HEK293 (cell line): ENCODE data around the gene IGFBP2.
A peak's percentile ranks its signal among the peaks of the same experiment; 100 is the strongest.

Source experiments
- CTCF ChIA-PET: fragments of 350-600 bp; formaldehyde crosslinking; extraction: SDS; loops from one replicate; lab custom pipeline; 2021; ENCODE audit warnings: antibody characterized with exemption; lab: Yijun Ruan, JAX
- POLR2A ChIA-PET: fragments of 300-600 bp; formaldehyde crosslinking; extraction: SDS; loops from one replicate; lab custom pipeline; 2020; ENCODE audit warnings: antibody characterized with exemption, inconsistent platforms; lab: Yijun Ruan, JAX
- H3K27ac ChIP-seq: fragments of 200-500 bp; sonication (Bioruptor generic); 2 replicates; pipeline ENCODE4 v1.5.1; 2014; ENCODE audit warnings: low read depth, low read length, control low read depth, inconsistent platforms; ENCODE audit errors: extremely low read depth
- H3K36me3 ChIP-seq, 2 experiments: fragments of 200-500 bp in 1 of 2; sonication (Bioruptor generic) in 1 of 2; 1 replicate in 1 of 2; 2 replicates in 1 of 2; pipeline ENCODE4 v1.5.1; 2014 to 2017; ENCODE audit warnings: inconsistent platforms in 2 of 2, low read length in 2 of 2; ENCODE audit not compliant: control insufficient read depth in 2 of 2, insufficient read depth in 1 of 2
- H3K4me1 ChIP-seq: fragments of 200-500 bp; sonication (Bioruptor generic); 2 replicates; pipeline ENCODE4 v1.5.1; 2014; ENCODE audit warnings: mild to moderate bottlenecking, low read length, inconsistent platforms; ENCODE audit not compliant: control insufficient read depth, insufficient read depth
- H3K4me3 ChIP-seq: 2 replicates; pipeline ENCODE4 v1.5.1; 2011; ENCODE audit warnings: low read depth, mild to moderate bottlenecking, control low read depth, low read length, moderate library complexity
- H3K9me3 ChIP-seq: fragments of 200-500 bp; sonication (Bioruptor generic); 2 replicates; pipeline ENCODE4 v1.5.1; 2014; ENCODE audit warnings: low read depth, low read length, inconsistent platforms; ENCODE audit not compliant: control insufficient read depth, insufficient read depth
- BCL6B ChIP-seq: fragments of 450-650 bp; formaldehyde crosslinking; IDR thresholded peaks from 2 replicates; pipeline ENCODE4 v1.5.1; 2017; ENCODE audit warnings: missing biosample characterization, missing genetic modification characterization
- MZF1 ChIP-seq: fragments of 450-650 bp; formaldehyde crosslinking; IDR thresholded peaks from 2 replicates; pipeline ENCODE4 v1.5.1; 2017; ENCODE audit warnings: missing biosample characterization, missing genetic modification characterization, borderline replicate concordance
- SP7 ChIP-seq: fragments of 450-650 bp; formaldehyde crosslinking; IDR thresholded peaks from 2 replicates; pipeline ENCODE4 v1.5.1; 2016; ENCODE audit warnings: missing biosample characterization, missing genetic modification characterization
- ZBTB21 ChIP-seq: fragments of 450-650 bp; formaldehyde crosslinking; IDR thresholded peaks from 2 replicates; pipeline ENCODE4 v1.5.1; 2017; ENCODE audit warnings: missing biosample characterization, missing genetic modification characterization
- ZNF146 ChIP-seq: fragments of 450-650 bp; formaldehyde crosslinking; IDR thresholded peaks from 2 replicates; pipeline ENCODE4 v1.5.1; 2016; ENCODE audit warnings: missing biosample characterization, missing genetic modification characterization
- ZNF221 ChIP-seq: fragments of 450-650 bp; formaldehyde crosslinking; IDR thresholded peaks from 2 replicates; pipeline ENCODE4 v1.5.1; 2017; ENCODE audit warnings: missing biosample characterization, missing genetic modification characterization, borderline replicate concordance
- ZNF362 ChIP-seq: fragments of 450-650 bp; formaldehyde crosslinking; IDR thresholded peaks from 2 replicates; pipeline ENCODE4 v1.5.1; 2016; ENCODE audit warnings: missing biosample characterization, missing genetic modification characterization
- ZNF548 ChIP-seq: fragments of 450-650 bp; formaldehyde crosslinking; IDR thresholded peaks from 2 replicates; pipeline ENCODE4 v1.5.1; 2016; ENCODE audit warnings: missing biosample characterization, missing genetic modification characterization
- ZNF610 ChIP-seq: fragments of 450-650 bp; formaldehyde crosslinking; IDR thresholded peaks from 2 replicates; pipeline ENCODE4 v1.5.1; 2016; ENCODE audit warnings: missing biosample characterization, missing genetic modification characterization, borderline replicate concordance
- ZNF624 ChIP-seq: fragments of 450-650 bp; formaldehyde crosslinking; IDR thresholded peaks from 2 replicates; pipeline ENCODE4 v1.5.1; 2017; ENCODE audit warnings: missing biosample characterization, missing genetic modification characterization
- ZNF658 ChIP-seq: fragments of 450-650 bp; formaldehyde crosslinking; IDR thresholded peaks from 2 replicates; pipeline ENCODE4; 2016; ENCODE audit warnings: missing biosample characterization, missing genetic modification characterization
- ZNF747 ChIP-seq: fragments of 450-650 bp; formaldehyde crosslinking; IDR thresholded peaks from 2 replicates; pipeline ENCODE4 v1.5.1; 2016; ENCODE audit warnings: missing biosample characterization, missing genetic modification characterization
- TF ChIP-seq, protein P1 (sequence below): fragments of 450-650 bp; formaldehyde crosslinking; IDR thresholded peaks from 2 replicates; pipeline ENCODE4 v1.5.1; 2016; ENCODE audit warnings: missing biosample characterization, missing genetic modification characterization, borderline replicate concordance
- TF ChIP-seq, protein P2 (sequence below): fragments of 450-650 bp; formaldehyde crosslinking; IDR thresholded peaks from 2 replicates; pipeline ENCODE4 v1.5.1; 2016; ENCODE audit warnings: missing biosample characterization, missing genetic modification characterization

IGFBP2 gene

DNA sequence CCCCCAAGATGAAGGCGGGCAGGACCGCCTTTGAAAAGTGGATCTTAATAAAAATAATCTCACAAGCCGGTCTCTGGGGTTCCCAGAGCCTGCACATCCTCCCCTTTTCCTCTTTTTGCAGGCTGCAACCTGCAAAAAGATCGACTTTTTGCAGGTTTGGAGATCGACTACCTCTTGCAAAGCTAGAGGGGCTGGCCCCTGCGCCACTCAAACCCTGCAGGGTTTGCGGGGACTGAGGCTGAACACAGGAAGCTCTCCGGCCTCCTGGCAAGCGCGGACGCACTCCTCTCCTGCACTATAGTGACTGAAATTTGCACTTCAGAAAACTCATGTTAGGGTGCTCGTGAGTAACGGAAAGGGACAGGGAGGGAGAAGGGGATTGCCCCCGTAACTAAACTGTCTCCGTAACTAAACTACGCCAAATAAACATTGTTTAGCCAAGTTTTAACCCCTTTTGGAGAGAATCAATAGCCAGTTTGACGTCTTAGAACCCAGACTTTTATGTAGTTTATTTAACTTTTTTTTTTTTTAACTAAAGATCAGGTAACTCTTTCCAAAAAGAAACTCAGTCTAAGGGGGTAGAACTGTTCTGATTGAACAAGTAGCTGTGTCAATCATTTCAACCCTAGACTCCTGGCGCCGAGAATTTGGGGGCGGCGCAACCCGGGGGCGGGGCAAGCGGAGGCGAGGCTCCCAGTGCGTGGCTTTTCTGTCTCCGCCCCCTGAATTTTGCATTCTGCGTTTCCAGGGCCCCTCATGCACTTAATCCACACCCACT is 59.6 kb downstream of the IGFBP2 start (continued):
- no peak for TF ChIP-seq ZNF221
- TF ChIP-seq SP7 (tag by site-specific recombination) = no peak
- no peak for TF ChIP-seq BCL6B (tag by site-specific recombination)

DNA sequence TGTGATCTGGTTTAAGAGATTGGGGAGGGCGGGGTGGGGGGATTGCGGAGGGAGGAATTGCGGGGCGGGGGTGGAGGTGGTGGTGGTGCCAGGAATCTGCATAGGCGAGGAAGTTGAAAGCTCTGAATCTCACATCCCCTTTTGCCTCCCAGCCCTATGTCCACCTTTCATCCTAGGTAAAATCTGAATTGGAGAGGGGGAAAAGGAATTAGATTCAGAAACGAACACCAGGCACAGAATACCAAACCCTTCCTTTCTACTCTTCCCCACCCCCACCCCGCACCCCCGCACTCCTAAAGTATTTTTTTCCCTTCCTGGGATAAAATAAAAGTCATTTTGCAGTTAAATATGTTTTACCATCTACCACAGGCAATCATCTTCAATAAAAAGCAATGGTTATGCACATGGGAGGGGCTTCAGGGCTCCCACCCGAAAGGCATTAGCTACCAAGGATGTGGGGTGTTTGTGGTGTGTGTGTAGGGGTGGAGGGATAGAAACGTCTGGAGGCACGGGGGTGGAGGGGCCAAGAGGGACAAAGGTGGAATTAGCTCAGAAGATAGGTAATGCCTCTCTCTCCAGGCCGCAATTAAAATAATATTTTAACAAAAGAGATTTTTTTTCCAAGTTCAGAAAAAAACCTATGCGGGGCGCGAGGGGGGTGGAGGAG is 60.3 kb downstream of the IGFBP2 start:
- Histone ChIP-seq H3K27ac (peak overlapping the region; percentile 94), H3K36me3 (peaks cover 0 to 6% of the 10 kb centered on the region in 2 experiments; a peak in 1 of 3 replicates), H3K4me3 (peak overlapping the region; percentile 6), H3K9me3 (no peaks in the 10 kb centered on the region), H3K4me1 (peaks cover 42% of the 10 kb centered on the region)
- ChIA-PET CTCF (interaction anchor here (0.6 to 2.3 kb wide), 7 partner anchors 11 to 817 kb away, joined by 3 to 10 read pairs (median 3); no protein-coding TSS in a partner anchor), POLR2A (interaction anchor here (0.8 to 1.5 kb wide), 5 partner anchors 7 to 1020 kb away, joined by 3 to 5 read pairs (median 3); partner anchors contain the start of gene RPL37A)
- TF ChIP-seq, protein P1, sequence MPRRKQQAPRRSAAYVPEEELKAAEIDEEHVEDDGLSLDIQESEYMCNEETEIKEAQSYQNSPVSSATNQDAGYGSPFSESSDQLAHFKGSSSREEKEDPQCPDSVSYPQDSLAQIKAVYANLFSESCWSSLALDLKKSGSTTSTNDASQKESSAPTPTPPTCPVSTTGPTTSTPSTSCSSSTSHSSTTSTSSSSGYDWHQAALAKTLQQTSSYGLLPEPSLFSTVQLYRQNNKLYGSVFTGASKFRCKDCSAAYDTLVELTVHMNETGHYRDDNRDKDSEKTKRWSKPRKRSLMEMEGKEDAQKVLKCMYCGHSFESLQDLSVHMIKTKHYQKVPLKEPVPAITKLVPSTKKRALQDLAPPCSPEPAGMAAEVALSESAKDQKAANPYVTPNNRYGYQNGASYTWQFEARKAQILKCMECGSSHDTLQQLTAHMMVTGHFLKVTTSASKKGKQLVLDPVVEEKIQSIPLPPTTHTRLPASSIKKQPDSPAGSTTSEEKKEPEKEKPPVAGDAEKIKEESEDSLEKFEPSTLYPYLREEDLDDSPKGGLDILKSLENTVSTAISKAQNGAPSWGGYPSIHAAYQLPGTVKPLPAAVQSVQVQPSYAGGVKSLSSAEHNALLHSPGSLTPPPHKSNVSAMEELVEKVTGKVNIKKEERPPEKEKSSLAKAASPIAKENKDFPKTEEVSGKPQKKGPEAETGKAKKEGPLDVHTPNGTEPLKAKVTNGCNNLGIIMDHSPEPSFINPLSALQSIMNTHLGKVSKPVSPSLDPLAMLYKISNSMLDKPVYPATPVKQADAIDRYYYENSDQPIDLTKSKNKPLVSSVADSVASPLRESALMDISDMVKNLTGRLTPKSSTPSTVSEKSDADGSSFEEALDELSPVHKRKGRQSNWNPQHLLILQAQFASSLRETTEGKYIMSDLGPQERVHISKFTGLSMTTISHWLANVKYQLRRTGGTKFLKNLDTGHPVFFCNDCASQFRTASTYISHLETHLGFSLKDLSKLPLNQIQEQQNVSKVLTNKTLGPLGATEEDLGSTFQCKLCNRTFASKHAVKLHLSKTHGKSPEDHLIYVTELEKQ = no peak
- TF ChIP-seq ZNF548 = no peak
- no peak for TF ChIP-seq ZNF624 (tag by site-specific recombination)
- TF ChIP-seq ZBTB21 (tag by site-specific recombination) = no peak
- TF ChIP-seq ZNF658 (tag by site-specific recombination) = no peak
- TF ChIP-seq ZNF610 (tag by site-specific recombination) = no peak
- TF ChIP-seq, protein P2, sequence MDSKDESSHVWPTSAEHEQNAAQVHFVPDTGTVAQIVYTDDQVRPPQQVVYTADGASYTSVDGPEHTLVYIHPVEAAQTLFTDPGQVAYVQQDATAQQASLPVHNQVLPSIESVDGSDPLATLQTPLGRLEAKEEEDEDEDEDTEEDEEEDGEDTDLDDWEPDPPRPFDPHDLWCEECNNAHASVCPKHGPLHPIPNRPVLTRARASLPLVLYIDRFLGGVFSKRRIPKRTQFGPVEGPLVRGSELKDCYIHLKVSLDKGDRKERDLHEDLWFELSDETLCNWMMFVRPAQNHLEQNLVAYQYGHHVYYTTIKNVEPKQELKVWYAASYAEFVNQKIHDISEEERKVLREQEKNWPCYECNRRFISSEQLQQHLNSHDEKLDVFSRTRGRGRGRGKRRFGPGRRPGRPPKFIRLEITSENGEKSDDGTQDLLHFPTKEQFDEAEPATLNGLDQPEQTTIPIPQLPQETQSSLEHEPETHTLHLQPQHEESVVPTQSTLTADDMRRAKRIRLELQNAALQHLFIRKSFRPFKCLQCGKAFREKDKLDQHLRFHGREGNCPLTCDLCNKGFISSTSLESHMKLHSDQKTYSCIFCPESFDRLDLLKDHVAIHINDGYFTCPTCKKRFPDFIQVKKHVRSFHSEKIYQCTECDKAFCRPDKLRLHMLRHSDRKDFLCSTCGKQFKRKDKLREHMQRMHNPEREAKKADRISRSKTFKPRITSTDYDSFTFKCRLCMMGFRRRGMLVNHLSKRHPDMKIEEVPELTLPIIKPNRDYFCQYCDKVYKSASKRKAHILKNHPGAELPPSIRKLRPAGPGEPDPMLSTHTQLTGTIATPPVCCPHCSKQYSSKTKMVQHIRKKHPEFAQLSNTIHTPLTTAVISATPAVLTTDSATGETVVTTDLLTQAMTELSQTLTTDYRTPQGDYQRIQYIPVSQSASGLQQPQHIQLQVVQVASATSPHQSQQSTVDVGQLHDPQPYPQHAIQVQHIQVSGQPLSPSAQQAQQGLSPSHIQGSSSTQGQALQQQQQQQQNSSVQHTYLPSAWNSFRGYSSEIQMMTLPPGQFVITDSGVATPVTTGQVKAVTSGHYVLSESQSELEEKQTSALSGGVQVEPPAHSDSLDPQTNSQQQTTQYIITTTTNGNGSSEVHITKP (tag by site-specific recombination) = 0 out of 2 replicates have a peak, but pooled peaks have one; percentile 23
- TF ChIP-seq ZNF146 (tag by site-specific recombination) = no peak
- no peak for TF ChIP-seq MZF1 (tag by site-specific recombination)
- TF ChIP-seq ZNF362 (tag by site-specific recombination) = 0 out of 2 replicates have a peak, but pooled peaks have one; percentile 29
- TF ChIP-seq ZNF747 (tag by site-specific recombination) = no peak
